ENCODE results near the gene PPT2.

Gene PPT2

GRCh38 chr6:32153564-32154513 is at the start of gene PPT2:
Gene PPT2 (plus strand): TSS chr6:32154141. CDS start chr6:32154595, 454 bp downstream.
- Histone ChIP-seq H3K9me3 (ENCODE audit: control insufficient read depth in 5 of 5, low read length in 5 of 5) (no peaks in the 10 kb centered on the region), H3K36me3 (ENCODE audit: control insufficient read depth in 5 of 5, insufficient read depth in 5 of 5, low read length in 5 of 5) (peaks cover 4 to 27% (median 24%) of the 10 kb centered on the region in 5 donors)

DNA sequence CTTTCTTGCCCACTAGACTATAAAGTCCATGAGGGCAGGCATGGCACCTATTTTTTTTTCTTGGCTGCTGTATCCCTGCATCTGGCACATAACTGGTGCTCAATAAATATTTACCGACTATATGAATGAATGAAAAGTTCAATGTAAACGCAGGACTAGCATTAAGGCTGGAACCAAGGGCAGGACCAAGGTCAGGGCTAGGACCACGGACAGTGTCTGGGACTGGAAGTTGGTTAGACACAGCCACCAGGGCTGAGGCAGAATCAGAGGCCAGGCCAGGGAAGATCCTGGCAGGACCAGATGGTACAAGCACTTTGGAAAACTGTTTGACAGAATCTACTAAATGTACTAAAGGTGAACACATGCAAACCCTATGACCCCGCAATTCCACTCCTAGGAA is 48.5 kb upstream of the PPT2 start:
- H3K9ac ChIP-seq (ENCODE audit: low read length in 5 of 5): no peak overlapping the region
- H3K36me3 ChIP-seq (ENCODE audit: control insufficient read depth in 5 of 5, insufficient read depth in 5 of 5, low read length in 5 of 5): peaks cover 0 to 8% (median 0%) of the 10 kb centered on the region in 5 donors
- no peaks in the 10 kb centered on the region for H3K9me3 ChIP-seq (ENCODE audit: control insufficient read depth in 5 of 5, low read length in 5 of 5)
- peaks cover 2 to 28% (median 17%) of the 10 kb centered on the region in 5 donors for H3K27me3 ChIP-seq (ENCODE audit: control insufficient read depth in 5 of 5, insufficient read depth in 4 of 5, low read length in 5 of 5)
- peak overlapping the region in 1 of 5 donors; percentile 13 for H3K4me3 ChIP-seq (ENCODE audit: low read depth in 1 of 5, low read length in 5 of 5)
- peaks cover 0 to 40% (median 32%) of the 10 kb centered on the region in 5 donors for H3K4me1 ChIP-seq (ENCODE audit: control insufficient read depth in 5 of 5, insufficient read depth in 5 of 5, low read length in 5 of 5)
- H3K27ac ChIP-seq (ENCODE audit: low read depth, low read length): peak overlapping the region; percentile 24

More at GRCh38 chr6:32153564-32154513, at the start of gene PPT2:
- peaks cover 0 to 46% (median 44%) of the 10 kb centered on the region in 5 donors for H3K4me1 ChIP-seq (ENCODE audit: control insufficient read depth in 5 of 5, insufficient read depth in 5 of 5, low read length in 5 of 5)
- peak within 1 kb of the TSS; percentile 57 to 85 (median 77) for H3K9ac ChIP-seq (ENCODE audit: low read length in 5 of 5)
- peaks cover 0 to 17% (median 8%) of the 10 kb centered on the region in 5 donors for H3K27me3 ChIP-seq (ENCODE audit: control insufficient read depth in 5 of 5, insufficient read depth in 4 of 5, low read length in 5 of 5)
- H3K4me3 ChIP-seq (ENCODE audit: low read depth in 1 of 5, low read length in 5 of 5): peak within 1 kb of the TSS; percentile 91 to 96 (median 94)
- peak within 1 kb of the TSS; percentile 90 for H3K27ac ChIP-seq (ENCODE audit: low read depth, low read length)

DNA sequence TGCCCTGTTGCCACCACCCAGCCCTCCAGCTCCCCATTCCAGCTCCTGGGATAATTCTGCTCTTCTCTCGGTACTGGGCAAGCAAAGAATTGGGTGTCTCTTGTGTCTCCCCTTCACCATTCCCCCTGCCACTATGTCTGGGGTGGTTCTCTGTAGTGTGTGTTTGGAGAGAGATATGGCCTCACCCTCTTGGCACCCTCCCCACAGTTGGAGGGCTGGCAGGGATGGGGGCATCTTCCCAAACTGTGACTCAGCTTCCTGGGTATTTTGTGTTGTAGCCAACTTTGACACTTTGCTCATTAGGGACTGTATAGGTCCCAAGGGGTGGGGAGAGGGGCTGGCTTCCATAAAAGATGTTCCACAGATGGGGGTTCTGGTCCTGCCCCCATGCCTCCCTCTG is 46.5 kb upstream of the PPT2 start:
- Histone ChIP-seq H3K9ac (ENCODE audit: low read length in 5 of 5) (peak overlapping the region in 2 of 5 donors; percentile 35 to 58), H3K9me3 (ENCODE audit: control insufficient read depth in 5 of 5, low read length in 5 of 5) (no peaks in the 10 kb centered on the region), H3K27me3 (ENCODE audit: control insufficient read depth in 5 of 5, insufficient read depth in 4 of 5, low read length in 5 of 5) (peaks cover 2 to 28% (median 17%) of the 10 kb centered on the region in 5 donors), H3K36me3 (ENCODE audit: control insufficient read depth in 5 of 5, insufficient read depth in 5 of 5, low read length in 5 of 5) (peaks cover 0 to 5% (median 0%) of the 10 kb centered on the region in 5 donors), H3K27ac (ENCODE audit: low read depth, low read length) (peak overlapping the region; percentile 71), H3K4me3 (ENCODE audit: low read depth in 1 of 5, low read length in 5 of 5) (peak overlapping the region; percentile 2 to 88 (median 64)), H3K4me1 (ENCODE audit: control insufficient read depth in 5 of 5, insufficient read depth in 5 of 5, low read length in 5 of 5) (peaks cover 6 to 59% (median 51%) of the 10 kb centered on the region in 5 donors)

- Histone ChIP-seq H3K4me3 (ENCODE audit: low read depth in 1 of 5, low read length in 5 of 5) (peak overlapping the region; percentile 44 to 88 (median 80)), H3K36me3 (ENCODE audit: control insufficient read depth in 5 of 5, insufficient read depth in 5 of 5, low read length in 5 of 5) (peaks cover 0 to 5% (median 0%) of the 10 kb centered on the region in 5 donors), H3K27ac (ENCODE audit: low read depth, low read length) (peak overlapping the region; percentile 71), H3K4me1 (ENCODE audit: control insufficient read depth in 5 of 5, insufficient read depth in 5 of 5, low read length in 5 of 5) (peaks cover 8 to 62% (median 58%) of the 10 kb centered on the region in 5 donors), H3K9ac (ENCODE audit: low read length in 5 of 5) (peak overlapping the region in 4 of 5 donors; percentile 12 to 64 (median 30)), H3K9me3 (ENCODE audit: control insufficient read depth in 5 of 5, low read length in 5 of 5) (no peaks in the 10 kb centered on the region), H3K27me3 (ENCODE audit: control insufficient read depth in 5 of 5, insufficient read depth in 4 of 5, low read length in 5 of 5) (peaks cover 2 to 28% (median 17%) of the 10 kb centered on the region in 5 donors)
Measured at GRCh38 chr6:32108094-32108627, 45.8 kb upstream of the PPT2 start.

DNA sequence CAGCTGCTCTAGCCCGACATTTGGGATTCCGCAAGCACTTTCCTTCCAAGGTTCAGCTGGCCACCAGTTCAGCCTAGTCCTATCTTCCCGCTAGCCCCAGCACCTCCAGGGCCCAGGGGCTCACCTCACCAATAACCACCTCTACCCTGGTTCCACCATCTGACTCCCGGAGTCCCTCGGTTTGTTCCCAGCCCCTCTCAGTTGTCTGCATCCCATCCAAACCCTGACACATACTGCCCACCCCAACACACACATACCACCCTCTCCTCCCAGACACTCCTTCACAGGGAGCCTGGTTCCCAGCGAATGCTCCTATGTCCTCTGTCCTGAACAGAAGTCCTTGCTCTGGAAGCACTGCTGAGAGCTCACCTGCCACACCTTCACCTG is 45.2 kb upstream of the PPT2 start:
- H3K9me3 ChIP-seq (ENCODE audit: control insufficient read depth in 5 of 5, low read length in 5 of 5): no peaks in the 10 kb centered on the region
- H3K9ac ChIP-seq (ENCODE audit: low read length in 5 of 5): peak overlapping the region in 4 of 5 donors; percentile 12 to 64 (median 30)
- H3K27me3 ChIP-seq (ENCODE audit: control insufficient read depth in 5 of 5, insufficient read depth in 4 of 5, low read length in 5 of 5): peaks cover 2 to 28% (median 17%) of the 10 kb centered on the region in 5 donors
- H3K36me3 ChIP-seq (ENCODE audit: control insufficient read depth in 5 of 5, insufficient read depth in 5 of 5, low read length in 5 of 5): peaks cover 0 to 5% (median 0%) of the 10 kb centered on the region in 5 donors
- H3K4me3 ChIP-seq (ENCODE audit: low read depth in 1 of 5, low read length in 5 of 5): peak overlapping the region; percentile 44 to 88 (median 80)
- H3K27ac ChIP-seq (ENCODE audit: low read depth, low read length): peak overlapping the region; percentile 71
- H3K4me1 ChIP-seq (ENCODE audit: control insufficient read depth in 5 of 5, insufficient read depth in 5 of 5, low read length in 5 of 5): peaks cover 13 to 68% (median 64%) of the 10 kb centered on the region in 5 donors

DNA sequence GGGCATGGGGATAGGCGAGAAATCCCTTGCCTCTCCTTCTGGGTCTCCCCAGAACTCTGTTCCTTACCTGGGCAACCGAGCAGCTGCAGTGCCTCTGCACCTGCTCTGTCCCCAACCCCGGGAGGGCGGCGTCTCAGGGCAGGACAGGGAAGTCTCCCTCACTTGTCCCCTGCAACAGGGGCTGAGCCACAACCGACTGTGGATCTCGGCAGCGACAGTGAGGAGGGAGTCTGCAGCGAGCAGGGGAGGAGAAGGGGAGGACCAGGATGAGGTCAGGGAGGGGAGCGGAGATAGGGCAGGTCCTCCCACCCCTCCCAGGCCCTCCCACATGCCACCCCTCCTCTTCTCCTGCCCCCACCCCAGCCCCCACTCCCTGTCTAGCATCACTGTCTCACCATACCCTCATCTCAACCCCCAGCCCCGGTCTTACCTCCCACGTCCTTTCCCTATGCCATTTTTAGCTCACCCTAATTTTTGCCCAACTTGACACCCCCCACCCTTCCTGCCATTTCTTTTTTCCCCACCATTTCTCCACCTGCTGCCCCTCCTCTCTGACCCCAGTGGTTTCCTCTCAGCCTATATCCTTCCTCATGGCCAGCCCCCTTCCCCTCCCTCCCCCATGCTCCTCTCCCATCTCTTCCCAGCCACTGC is 44.7 kb upstream of the PPT2 start, which contains the start of gene TNXB:
TSS of gene TNXB (minus strand) at position 225 of the 651 bp plus-strand sequence. CDS start 11,140 bp downstream, outside the sequence.
- H3K27ac ChIP-seq (ENCODE audit: low read depth, low read length): peak within 1 kb of the TSS; percentile 71
- H3K4me3 ChIP-seq (ENCODE audit: low read depth in 1 of 5, low read length in 5 of 5): peak within 1 kb of the TSS; percentile 44 to 88 (median 80)
- peak within 1 kb of the TSS; percentile 12 to 64 (median 23) for H3K9ac ChIP-seq (ENCODE audit: low read length in 5 of 5)
- peaks cover 0 to 5% (median 0%) of the 10 kb centered on the region in 5 donors for H3K36me3 ChIP-seq (ENCODE audit: control insufficient read depth in 5 of 5, insufficient read depth in 5 of 5, low read length in 5 of 5)
- H3K9me3 ChIP-seq (ENCODE audit: control insufficient read depth in 5 of 5, low read length in 5 of 5): no peaks in the 10 kb centered on the region
- H3K27me3 ChIP-seq (ENCODE audit: control insufficient read depth in 5 of 5, insufficient read depth in 4 of 5, low read length in 5 of 5): peaks cover 2 to 24% (median 16%) of the 10 kb centered on the region in 5 donors
- peaks cover 19 to 73% (median 69%) of the 10 kb centered on the region in 5 donors for H3K4me1 ChIP-seq (ENCODE audit: control insufficient read depth in 5 of 5, insufficient read depth in 5 of 5, low read length in 5 of 5)

DNA sequence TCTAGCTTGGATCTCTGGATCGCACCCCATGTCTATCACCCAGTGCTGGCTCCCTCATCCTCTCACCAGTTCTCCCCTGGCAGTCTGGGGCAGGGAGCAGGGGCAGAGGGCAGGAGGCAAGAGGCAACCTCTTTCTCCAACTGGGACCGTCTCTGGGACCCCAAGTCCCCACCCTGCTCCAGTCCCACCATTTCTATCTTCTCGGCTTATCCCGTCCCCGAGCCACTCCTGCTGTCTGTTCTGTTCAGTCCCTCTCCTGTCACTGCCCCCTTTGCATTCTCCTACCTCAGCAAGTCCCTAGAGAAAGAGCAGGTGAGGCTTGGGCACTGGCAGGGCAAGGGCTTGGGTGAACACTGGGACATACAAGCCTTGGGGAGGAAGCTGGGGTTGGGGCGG is 44.2 kb upstream of the PPT2 start:
- H3K9me3 ChIP-seq (ENCODE audit: control insufficient read depth in 5 of 5, low read length in 5 of 5): no peaks in the 10 kb centered on the region
- peak overlapping the region in 2 of 5 donors; percentile 17 to 33 for H3K9ac ChIP-seq (ENCODE audit: low read length in 5 of 5)
- peaks cover 19 to 77% (median 73%) of the 10 kb centered on the region in 5 donors for H3K4me1 ChIP-seq (ENCODE audit: control insufficient read depth in 5 of 5, insufficient read depth in 5 of 5, low read length in 5 of 5)
- H3K27me3 ChIP-seq (ENCODE audit: control insufficient read depth in 5 of 5, insufficient read depth in 4 of 5, low read length in 5 of 5): peaks cover 2 to 24% (median 14%) of the 10 kb centered on the region in 5 donors
- H3K27ac ChIP-seq (ENCODE audit: low read depth, low read length): peak overlapping the region; percentile 61
- H3K36me3 ChIP-seq (ENCODE audit: control insufficient read depth in 5 of 5, insufficient read depth in 5 of 5, low read length in 5 of 5): peaks cover 0 to 6% (median 0%) of the 10 kb centered on the region in 5 donors
- peak overlapping the region; percentile 23 to 88 (median 64) for H3K4me3 ChIP-seq (ENCODE audit: low read depth in 1 of 5, low read length in 5 of 5)

- H3K27ac ChIP-seq (ENCODE audit: low read depth, low read length): peak overlapping the region; percentile 61
- no peaks in the 10 kb centered on the region for H3K9me3 ChIP-seq (ENCODE audit: control insufficient read depth in 5 of 5, low read length in 5 of 5)
- peaks cover 0 to 12% (median 4%) of the 10 kb centered on the region in 5 donors for H3K36me3 ChIP-seq (ENCODE audit: control insufficient read depth in 5 of 5, insufficient read depth in 5 of 5, low read length in 5 of 5)
- H3K27me3 ChIP-seq (ENCODE audit: control insufficient read depth in 5 of 5, insufficient read depth in 4 of 5, low read length in 5 of 5): peaks cover 0 to 24% (median 12%) of the 10 kb centered on the region in 5 donors
- H3K9ac ChIP-seq (ENCODE audit: low read length in 5 of 5): peak overlapping the region in 1 of 5 donors; percentile 33
- peak overlapping the region in 3 of 5 donors; percentile 64 to 88 (median 80) for H3K4me3 ChIP-seq (ENCODE audit: low read depth in 1 of 5, low read length in 5 of 5)
- H3K4me1 ChIP-seq (ENCODE audit: control insufficient read depth in 5 of 5, insufficient read depth in 5 of 5, low read length in 5 of 5): peaks cover 19 to 78% (median 75%) of the 10 kb centered on the region in 5 donors
Measured at GRCh38 chr6:32110632-32111031, 43.3 kb upstream of the PPT2 start.

DNA sequence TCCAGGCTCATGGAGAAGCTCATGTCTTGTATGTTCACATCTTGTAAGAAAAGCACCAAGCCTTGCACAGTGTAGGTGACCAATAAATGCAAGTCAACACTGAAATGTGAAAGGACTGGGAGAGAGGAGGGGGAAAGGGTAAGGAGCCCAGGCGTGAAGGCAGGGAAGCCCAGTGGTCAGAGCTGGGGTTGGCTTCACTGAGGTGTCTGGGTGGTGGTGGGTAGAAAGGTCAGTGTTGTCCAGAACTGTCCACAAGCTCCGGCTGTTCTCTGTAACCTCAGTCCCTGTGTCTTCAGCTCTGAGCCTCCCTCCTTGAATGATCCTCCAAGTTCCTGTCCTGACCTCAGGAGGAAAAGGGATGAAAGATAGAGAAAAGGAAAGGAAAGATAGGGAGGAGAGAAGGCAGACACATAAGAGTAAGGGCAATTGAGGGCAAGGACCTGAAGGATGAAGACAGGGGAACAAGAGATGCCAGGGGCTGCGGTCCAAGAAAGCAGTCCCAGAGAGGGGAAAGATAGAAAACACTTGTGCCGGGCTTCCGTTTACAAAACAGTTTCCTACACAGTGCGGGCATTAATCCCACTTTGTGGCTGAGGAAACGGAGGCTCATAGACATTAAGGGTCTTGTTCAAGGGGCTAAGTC is 42.4 kb upstream of the PPT2 start:
- peak overlapping the region; percentile 26 for H3K27ac ChIP-seq (ENCODE audit: low read depth, low read length)
- H3K27me3 ChIP-seq (ENCODE audit: control insufficient read depth in 5 of 5, insufficient read depth in 4 of 5, low read length in 5 of 5): peaks cover 0 to 19% (median 12%) of the 10 kb centered on the region in 5 donors
- peaks cover 0 to 20% (median 13%) of the 10 kb centered on the region in 5 donors for H3K36me3 ChIP-seq (ENCODE audit: control insufficient read depth in 5 of 5, insufficient read depth in 5 of 5, low read length in 5 of 5)
- peak overlapping the region in 1 of 5 donors; percentile 21 for H3K9ac ChIP-seq (ENCODE audit: low read length in 5 of 5)
- H3K9me3 ChIP-seq (ENCODE audit: control insufficient read depth in 5 of 5, low read length in 5 of 5): no peaks in the 10 kb centered on the region
- H3K4me3 ChIP-seq (ENCODE audit: low read depth in 1 of 5, low read length in 5 of 5): peak overlapping the region in 1 of 5 donors; percentile 88
- H3K4me1 ChIP-seq (ENCODE audit: control insufficient read depth in 5 of 5, insufficient read depth in 5 of 5, low read length in 5 of 5): peaks cover 19 to 76% (median 74%) of the 10 kb centered on the region in 5 donors

Measured in subcutaneous abdominal adipose tissue (tissue), 5 donors.